Fibroblast of mammary gland (primary cell): ENCODE measurements around the gene ZSWIM6.

Source experiments
- DNase-seq: peaks from one replicate; pipeline ENCODE4 v3.0.0-alpha.2; 2010; ENCODE audit warnings: low read depth
- H3K4me3 ChIP-seq: 2 replicates; pipeline ENCODE4 v1.5.1; 2011; ENCODE audit warnings: low read depth, mild to moderate bottlenecking, low read length, moderate library complexity; ENCODE audit not compliant: control insufficient read depth
- TF ChIP-seq, protein P1 (sequence below): conservative IDR thresholded peaks from 2 replicates; pipeline ENCODE4 v1.5.1; 2011; ENCODE audit warnings: low read depth, low read length, inconsistent platforms; ENCODE audit not compliant: control insufficient read depth, insufficient read depth

The ZSWIM6 gene

GRCh38 chr5:61505281-61505680 is 173.2 kb downstream of the ZSWIM6 start:
- TF ChIP-seq, protein P1, sequence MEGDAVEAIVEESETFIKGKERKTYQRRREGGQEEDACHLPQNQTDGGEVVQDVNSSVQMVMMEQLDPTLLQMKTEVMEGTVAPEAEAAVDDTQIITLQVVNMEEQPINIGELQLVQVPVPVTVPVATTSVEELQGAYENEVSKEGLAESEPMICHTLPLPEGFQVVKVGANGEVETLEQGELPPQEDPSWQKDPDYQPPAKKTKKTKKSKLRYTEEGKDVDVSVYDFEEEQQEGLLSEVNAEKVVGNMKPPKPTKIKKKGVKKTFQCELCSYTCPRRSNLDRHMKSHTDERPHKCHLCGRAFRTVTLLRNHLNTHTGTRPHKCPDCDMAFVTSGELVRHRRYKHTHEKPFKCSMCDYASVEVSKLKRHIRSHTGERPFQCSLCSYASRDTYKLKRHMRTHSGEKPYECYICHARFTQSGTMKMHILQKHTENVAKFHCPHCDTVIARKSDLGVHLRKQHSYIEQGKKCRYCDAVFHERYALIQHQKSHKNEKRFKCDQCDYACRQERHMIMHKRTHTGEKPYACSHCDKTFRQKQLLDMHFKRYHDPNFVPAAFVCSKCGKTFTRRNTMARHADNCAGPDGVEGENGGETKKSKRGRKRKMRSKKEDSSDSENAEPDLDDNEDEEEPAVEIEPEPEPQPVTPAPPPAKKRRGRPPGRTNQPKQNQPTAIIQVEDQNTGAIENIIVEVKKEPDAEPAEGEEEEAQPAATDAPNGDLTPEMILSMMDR: no peak
- no peak for DNase-seq
- H3K4me3 ChIP-seq: no peak overlapping the region

GRCh38 chr5:61507232-61507631 is 175.2 kb downstream of the ZSWIM6 start:
- DNase-seq: no peak
- no peak overlapping the region for H3K4me3 ChIP-seq
- TF ChIP-seq, protein P1: no peak

GRCh38 chr5:61516946-61517345 is 184.9 kb downstream of the ZSWIM6 start:
- no peak for DNase-seq
- no peak overlapping the region for H3K4me3 ChIP-seq
- TF ChIP-seq, protein P1: no peak

DNA sequence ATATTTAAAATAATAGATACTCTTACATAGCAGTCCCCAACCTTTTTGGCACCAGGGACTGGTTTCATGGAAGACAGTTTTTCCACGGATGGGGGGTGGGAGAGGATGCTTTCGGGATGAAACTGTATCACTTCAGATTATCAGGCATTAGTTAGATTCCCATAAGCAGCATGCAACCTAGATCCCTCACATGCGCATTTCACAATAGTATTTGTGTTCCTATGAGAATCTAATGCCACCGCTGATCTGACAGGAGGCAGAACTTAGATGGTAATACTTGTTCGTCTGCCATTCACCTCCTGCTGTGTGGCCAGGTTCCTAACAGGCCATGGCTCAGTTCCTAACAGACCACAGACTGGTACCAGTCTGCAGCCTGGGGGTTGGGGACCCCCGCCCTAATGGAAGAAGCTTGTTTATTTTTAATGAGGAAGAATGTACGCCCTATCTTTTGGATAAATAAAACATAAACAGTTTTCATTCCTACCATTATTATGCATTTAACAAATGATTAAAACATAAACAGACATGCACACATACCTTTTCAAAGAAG is 187.7 kb downstream of the ZSWIM6 start:
- TF ChIP-seq, protein P1: no peak
- H3K4me3 ChIP-seq: no peak overlapping the region
- DNase-seq: no peak

GRCh38 chr5:61523073-61523472 is 191.0 kb downstream of the ZSWIM6 start:
- no peak overlapping the region for H3K4me3 ChIP-seq
- TF ChIP-seq, protein P1: no peak
- DNase-seq: no peak

- TF ChIP-seq, protein P1: no peak
- no peak overlapping the region for H3K4me3 ChIP-seq
Measured at GRCh38 chr5:61523997-61524396, 191.9 kb downstream of the ZSWIM6 start.

More at GRCh38 chr5:61523997-61524396, 191.9 kb downstream of the ZSWIM6 start:
- no peak for DNase-seq
